Measurements from ENCODE around the gene KATNAL1.

GRCh38 chr13:30319655-30320054, 12.3 kb upstream of the KATNAL1 start:
- TF ChIP-seq CTCF (conservative IDR thresholded peaks at IDR 0.05; ENCODE audit: low read depth, low read length) (no peak), USF2 (IDR thresholded peaks at IDR 0.05; ENCODE audit: low read depth, low read length) (no peak), SMC3 (IDR thresholded peaks at IDR 0.05; ENCODE audit: low read depth, low read length) (no peak), CEBPB (IDR thresholded peaks at IDR 0.05; ENCODE audit: low read depth, low read length) (no peak), ELK1 (IDR thresholded peaks at IDR 0.05; ENCODE audit: borderline replicate concordance, low read depth, low read length) (no peak), RAD21 (IDR thresholded peaks at IDR 0.05; ENCODE audit: low read length) (no peak), POLR2A (IDR thresholded peaks at IDR 0.05; ENCODE audit: low read depth, low read length) (no peak), MAZ (IDR thresholded peaks at IDR 0.05; ENCODE audit: borderline replicate concordance, low read depth, low read length) (no peak), MAFK (IDR thresholded peaks at IDR 0.05; ENCODE audit: low read depth, low read length) (no peak), RCOR1 (IDR thresholded peaks at IDR 0.05; ENCODE audit: insufficient replicate concordance, low read length) (no peak), MXI1 (IDR thresholded peaks at IDR 0.05; ENCODE audit: borderline replicate concordance, low read depth, low read length) (no peak), RFX5 (IDR thresholded peaks at IDR 0.05; ENCODE audit: low read depth, low read length) (no peak), FOS (IDR thresholded peaks at IDR 0.05; ENCODE audit: low read depth, low read length) (no peak), BHLHE40 (IDR thresholded peaks at IDR 0.05; ENCODE audit: low read depth, low read length) (no peak)

Measured in IMR-90 (cell line).